ENCODE measurements around the gene ZC3H7B.
A peak's percentile ranks its signal among the peaks of the same experiment; 100 is the strongest.
"Not testable (repeated sequence)": the region's sequence is repeated elsewhere in the genome, so short reads cannot be mapped to it uniquely, and the experiment has no call there.

The ZC3H7B gene

GRCh38 chr22:41288245-41288946 lies 12.9 kb upstream of the ZC3H7B start:
- DNase-seq = peak; percentile 27

- DNase-seq = no peak
These were observed 11.7 kb upstream of the ZC3H7B start for GRCh38 chr22:41289671-41290070.

- DNase-seq = no peak
These were observed 10.8 kb upstream of the ZC3H7B start for GRCh38 chr22:41290262-41291221.

GRCh38 chr22:41294816-41295215 lies 6.5 kb upstream of the ZC3H7B start:
- not testable (repeated sequence) for DNase-seq

- no peak for DNase-seq
These were observed 4.3 kb upstream of the ZC3H7B start for GRCh38 chr22:41296826-41297667.

- DNase-seq = no peak
These were observed 664 bp upstream of the ZC3H7B start for GRCh38 chr22:41300661-41301060.

- DNase-seq = no peak
These were observed 869 bp downstream of the ZC3H7B start for GRCh38 chr22:41302021-41302767.

- DNase-seq = no peak
These were observed 1.5 kb downstream of the ZC3H7B start for GRCh38 chr22:41302811-41303210.

- no peak for DNase-seq
These were observed 4.3 kb downstream of the ZC3H7B start for GRCh38 chr22:41305646-41306045.

GRCh38 chr22:41308054-41308453 lies 6.7 kb downstream of the ZC3H7B start:
- DNase-seq = no peak

GRCh38 chr22:41308544-41308947 lies 7.2 kb downstream of the ZC3H7B start:
- no peak for DNase-seq

- DNase-seq = no peak
These were observed 9.0 kb downstream of the ZC3H7B start for GRCh38 chr22:41310336-41310735.

- DNase-seq = no peak
These were observed 10.2 kb downstream of the ZC3H7B start for GRCh38 chr22:41311487-41311886.

GRCh38 chr22:41314821-41315220 lies 13.5 kb downstream of the ZC3H7B start:
- DNase-seq = no peak

- DNase-seq = no peak
These were observed 14.3 kb downstream of the ZC3H7B start for GRCh38 chr22:41315586-41315985.

- DNase-seq = no peak
These were observed 19.3 kb downstream of the ZC3H7B start for GRCh38 chr22:41320416-41321240.

GRCh38 chr22:41324821-41325528 lies 23.6 kb downstream of the ZC3H7B start:
- no peak for DNase-seq

- no peak for DNase-seq
These were observed 25.8 kb downstream of the ZC3H7B start for GRCh38 chr22:41327124-41327523.

GRCh38 chr22:41330169-41330568 lies 28.8 kb downstream of the ZC3H7B start:
- DNase-seq = no peak

- no peak for DNase-seq
These were observed 31.1 kb downstream of the ZC3H7B start for GRCh38 chr22:41332217-41332939.

Measured in NCI-H345 (cell line).